Measurements from ENCODE around the gene NFU1.

DNA sequence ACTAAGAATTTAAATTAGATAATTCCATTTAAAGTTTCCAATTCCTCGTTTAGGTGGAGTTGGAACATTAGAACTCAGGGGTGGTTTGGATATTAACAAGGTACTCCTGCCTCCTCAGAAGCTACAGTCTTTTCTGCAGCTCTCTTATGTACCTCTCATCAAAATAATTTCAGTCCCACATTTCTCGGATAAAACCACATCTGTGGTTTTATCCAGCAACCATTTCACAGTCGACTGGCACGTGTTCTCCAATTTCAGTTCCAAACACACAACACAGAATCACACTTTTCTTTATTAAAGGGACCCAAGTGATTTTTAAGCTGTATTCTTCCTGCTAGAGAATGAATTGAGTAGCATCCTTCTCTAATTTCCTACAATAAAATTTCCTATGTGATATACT lies 22.7 kb upstream of the NFU1 start:
- TF ChIP-seq, protein P1, sequence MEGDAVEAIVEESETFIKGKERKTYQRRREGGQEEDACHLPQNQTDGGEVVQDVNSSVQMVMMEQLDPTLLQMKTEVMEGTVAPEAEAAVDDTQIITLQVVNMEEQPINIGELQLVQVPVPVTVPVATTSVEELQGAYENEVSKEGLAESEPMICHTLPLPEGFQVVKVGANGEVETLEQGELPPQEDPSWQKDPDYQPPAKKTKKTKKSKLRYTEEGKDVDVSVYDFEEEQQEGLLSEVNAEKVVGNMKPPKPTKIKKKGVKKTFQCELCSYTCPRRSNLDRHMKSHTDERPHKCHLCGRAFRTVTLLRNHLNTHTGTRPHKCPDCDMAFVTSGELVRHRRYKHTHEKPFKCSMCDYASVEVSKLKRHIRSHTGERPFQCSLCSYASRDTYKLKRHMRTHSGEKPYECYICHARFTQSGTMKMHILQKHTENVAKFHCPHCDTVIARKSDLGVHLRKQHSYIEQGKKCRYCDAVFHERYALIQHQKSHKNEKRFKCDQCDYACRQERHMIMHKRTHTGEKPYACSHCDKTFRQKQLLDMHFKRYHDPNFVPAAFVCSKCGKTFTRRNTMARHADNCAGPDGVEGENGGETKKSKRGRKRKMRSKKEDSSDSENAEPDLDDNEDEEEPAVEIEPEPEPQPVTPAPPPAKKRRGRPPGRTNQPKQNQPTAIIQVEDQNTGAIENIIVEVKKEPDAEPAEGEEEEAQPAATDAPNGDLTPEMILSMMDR (conservative IDR thresholded peaks at IDR 0.05 in 1 of 2, IDR thresholded peaks at IDR 0.05 in 1 of 2; ENCODE audit: low read depth in 1 of 2, low read length in 2 of 2) = no peak
- no peak for TF ChIP-seq EZH2 (IDR thresholded peaks at IDR 0.05; ENCODE audit: low read length, missing control alignments)
